PC-3 (cell line): ENCODE measurements around the gene C17orf67. TPM values are rescaled to one million over a fixed set of nuclear protein-coding genes. Genes with fewer than 3 reads are reported as not detected.

ENCODE experiments used
- ATAC-seq: fragments of 200-7000 bp; cut with Tn5 transposase; 2 replicates; pipeline ENCODE4 v1.9.1; 2020; ENCODE audit warnings: mild to moderate bottlenecking, moderate library complexity
- BruUV-seq: library from RNA; stranded (reverse); fragments of 400-500 nt; replicated peaks from 2 replicates; lab custom pipeline; 2021; lab: Mats Ljungman, UMichigan
- CTCF ChIA-PET: fragments of 300-600 bp; sonication (Branson Sonifier 250); formaldehyde crosslinking; loops from one replicate; lab custom pipeline; 2022; ENCODE audit warnings: antibody characterized with exemption; lab: Charles Lee
- POLR2A ChIA-PET: fragments of 300-600 bp; sonication (Branson Sonifier 250); formaldehyde crosslinking; loops from one replicate; lab custom pipeline; 2022; ENCODE audit warnings: antibody characterized with exemption; ENCODE audit not compliant: unreplicated experiment; lab: Charles Lee
- DNase-seq: peaks from one replicate; pipeline ENCODE4 v3.0.0-alpha.2; 2015
- H2AFZ ChIP-seq: fragments of 300-600 bp; sonication (generic); 2 replicates; pipeline ENCODE4 v1.6.0; 2016; ENCODE audit warnings: antibody characterized with exemption, low read length
- H3F3A ChIP-seq: fragments of 300-600 bp; sonication (generic); one replicate; pipeline ENCODE4 v1.6.0; 2017; ENCODE audit warnings: antibody characterized with exemption, low read length, control low read depth, mild to moderate bottlenecking; ENCODE audit not compliant: unreplicated experiment
- H3K27ac ChIP-seq: fragments of 300-600 bp; sonication (generic); 2 replicates; pipeline ENCODE4 v1.5.1; 2016; ENCODE audit warnings: mild to moderate bottlenecking, low read length
- H3K27me3 ChIP-seq: fragments of 300-600 bp; sonication (generic); 2 replicates; pipeline ENCODE4 v1.6.1; 2016; ENCODE audit warnings: low read length, mixed read lengths
- H3K36me3 ChIP-seq: fragments of 300-600 bp; sonication (generic); 2 replicates; pipeline ENCODE4 v1.6.1; 2016; ENCODE audit warnings: low read depth, mixed run types, low read length, mixed read lengths
- H3K4me1 ChIP-seq: fragments of 300-600 bp; sonication (generic); 2 replicates; pipeline ENCODE4 v1.5.1; 2016; ENCODE audit warnings: low read length; ENCODE audit not compliant: insufficient read depth
- H3K4me2 ChIP-seq: fragments of 300-600 bp; sonication (generic); 2 replicates; pipeline ENCODE4 v1.6.0; 2016; ENCODE audit warnings: low read length
- H3K4me3 ChIP-seq: fragments of 300-600 bp; sonication (generic); 2 replicates; pipeline ENCODE4 v1.5.1; 2016; ENCODE audit warnings: mild to moderate bottlenecking, low read length, mixed read lengths
- H3K79me2 ChIP-seq: fragments of 300-600 bp; sonication (generic); 2 replicates; pipeline ENCODE4 v1.6.1; 2017; ENCODE audit warnings: low read length, mixed read lengths
- H3K9ac ChIP-seq: fragments of 300-600 bp; sonication (generic); 2 replicates; pipeline ENCODE4 v1.6.0; 2016; ENCODE audit warnings: mild to moderate bottlenecking, low read length
- H3K9me2 ChIP-seq: fragments of 300-600 bp; sonication (generic); replicated peaks from 2 replicates; pipeline ENCODE4 v1.6.1; 2016; ENCODE audit warnings: mixed run types, low read length, mixed read lengths
- H3K9me3 ChIP-seq: fragments of 300-600 bp; sonication (generic); 2 replicates; pipeline ENCODE4 v1.6.1; 2016; ENCODE audit warnings: low read length, mixed read lengths
- H4K20me1 ChIP-seq: fragments of 300-600 bp; sonication (generic); 2 replicates; pipeline ENCODE4 v1.6.1; 2016; ENCODE audit warnings: low read length, mixed read lengths
- EZH2 ChIP-seq: fragments of 300-600 bp; sonication (generic); IDR thresholded peaks from one replicate; pipeline ENCODE4 v1.6.1; 2017; ENCODE audit warnings: antibody characterized with exemption, mild to moderate bottlenecking, low read length; ENCODE audit not compliant: unreplicated experiment
- EZH2phosphoT487 ChIP-seq: fragments of 300-600 bp; sonication (generic); IDR thresholded peaks from 2 replicates; pipeline ENCODE4 v1.6.1; 2018; ENCODE audit warnings: mild to moderate bottlenecking, antibody characterized with exemption, low read length, borderline replicate concordance
- intact Hi-C: fragments of 100-400 bp; cut with micrococcal nuclease; formaldehyde crosslinking; loops from 2 replicates; pipeline ENCODE4 v1.9.0; 2023
- total RNA-seq: library from RNA; depleted of rRNA; stranded (reverse); fragments of >200 nt; gene quantifications from 2 replicates; pipeline ENCODE4 v1.2.3, GENCODE V29; 2014
- TF ChIP-seq, protein P1 (sequence below): fragments of 300-600 bp; sonication (generic); conservative IDR thresholded peaks from 2 replicates; pipeline ENCODE4 v1.5.1; 2017; ENCODE audit warnings: antibody characterized with exemption, low read depth, mild to moderate bottlenecking, low read length

Gene C17orf67
- total RNA-seq, 1 experiment from 2014 or later, result 4.4 TPM

DNA sequence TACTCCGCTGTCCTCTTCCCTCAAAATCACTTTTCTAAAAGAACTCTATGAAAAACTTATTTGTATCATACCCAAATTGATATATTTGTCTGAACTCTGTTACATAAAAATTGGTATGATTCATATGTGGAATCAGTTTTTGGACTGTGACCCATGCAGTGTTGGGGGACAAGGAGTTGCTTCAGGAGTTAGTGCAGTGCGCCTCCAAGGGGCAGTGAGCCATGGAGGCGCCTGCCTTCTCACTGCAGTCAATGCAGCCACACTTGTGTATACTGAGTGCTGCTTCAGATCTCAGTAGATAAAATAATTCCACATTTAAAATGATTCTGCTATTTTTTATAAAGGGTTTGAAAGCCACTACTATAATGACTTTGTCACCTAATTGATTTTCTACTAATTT, 32.8 kb upstream of the C17orf67 start:
- H3K4me1 ChIP-seq, result no peaks in the 10 kb centered on the region
- peaks cover 21% of the 10 kb centered on the region for H3K36me3 ChIP-seq
- H3K4me2 ChIP-seq, result no peak overlapping the region
- no TSS peak for BruUV-seq
- no peaks in the 10 kb centered on the region for H3K27me3 ChIP-seq
- ChIA-PET POLR2A (no interaction called here), CTCF (no interaction called here)
- ATAC-seq, result peak; percentile 55
- H3K9me3 ChIP-seq, result no peaks in the 10 kb centered on the region
- H3K79me2 ChIP-seq, result no peaks in the 10 kb centered on the region
- H4K20me1 ChIP-seq, result no peaks in the 10 kb centered on the region
- H3K27ac ChIP-seq, result no peak overlapping the region
- intact Hi-C loops, result no loop called here
- no peak overlapping the region for H3K4me3 ChIP-seq
- H3K9ac ChIP-seq, result no peak overlapping the region
- H3K9me2 ChIP-seq, result no peaks in the 10 kb centered on the region
- TF ChIP-seq, protein P1, sequence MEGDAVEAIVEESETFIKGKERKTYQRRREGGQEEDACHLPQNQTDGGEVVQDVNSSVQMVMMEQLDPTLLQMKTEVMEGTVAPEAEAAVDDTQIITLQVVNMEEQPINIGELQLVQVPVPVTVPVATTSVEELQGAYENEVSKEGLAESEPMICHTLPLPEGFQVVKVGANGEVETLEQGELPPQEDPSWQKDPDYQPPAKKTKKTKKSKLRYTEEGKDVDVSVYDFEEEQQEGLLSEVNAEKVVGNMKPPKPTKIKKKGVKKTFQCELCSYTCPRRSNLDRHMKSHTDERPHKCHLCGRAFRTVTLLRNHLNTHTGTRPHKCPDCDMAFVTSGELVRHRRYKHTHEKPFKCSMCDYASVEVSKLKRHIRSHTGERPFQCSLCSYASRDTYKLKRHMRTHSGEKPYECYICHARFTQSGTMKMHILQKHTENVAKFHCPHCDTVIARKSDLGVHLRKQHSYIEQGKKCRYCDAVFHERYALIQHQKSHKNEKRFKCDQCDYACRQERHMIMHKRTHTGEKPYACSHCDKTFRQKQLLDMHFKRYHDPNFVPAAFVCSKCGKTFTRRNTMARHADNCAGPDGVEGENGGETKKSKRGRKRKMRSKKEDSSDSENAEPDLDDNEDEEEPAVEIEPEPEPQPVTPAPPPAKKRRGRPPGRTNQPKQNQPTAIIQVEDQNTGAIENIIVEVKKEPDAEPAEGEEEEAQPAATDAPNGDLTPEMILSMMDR, result peak; percentile 52
- no peak for TF ChIP-seq EZH2
- no peak for DNase-seq
- H2AFZ ChIP-seq, result no peak overlapping the region
- no peaks in the 10 kb centered on the region for H3F3A ChIP-seq

DNA sequence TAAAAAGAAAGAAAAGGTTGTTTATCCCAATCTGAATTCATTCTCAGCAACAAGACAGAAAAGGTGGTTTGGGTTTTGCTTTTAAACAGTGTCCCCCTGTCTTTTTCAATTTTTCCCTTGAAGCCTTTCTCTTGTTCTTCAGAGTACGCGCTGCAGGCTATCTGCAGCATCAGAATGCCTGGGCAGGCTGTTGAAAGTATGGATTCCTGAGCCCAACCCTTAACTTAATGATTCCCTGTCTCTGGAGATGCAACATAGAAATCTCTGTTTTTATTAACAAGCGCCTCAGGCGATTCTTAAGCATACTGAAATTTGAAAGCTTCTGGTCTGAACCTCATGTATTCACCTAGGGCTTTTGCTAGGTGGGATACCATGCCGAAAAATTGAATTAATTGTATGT, 32.4 kb upstream of the C17orf67 start:
- Histone ChIP-seq H3K27ac (no peak overlapping the region), H3K4me3 (no peak overlapping the region), H3F3A (no peaks in the 10 kb centered on the region), H3K4me2 (no peak overlapping the region), H3K9ac (no peak overlapping the region), H3K79me2 (no peaks in the 10 kb centered on the region), H2AFZ (no peak overlapping the region), H3K36me3 (peaks cover 21% of the 10 kb centered on the region), H4K20me1 (no peaks in the 10 kb centered on the region), H3K27me3 (no peaks in the 10 kb centered on the region), H3K9me2 (no peaks in the 10 kb centered on the region), H3K4me1 (no peaks in the 10 kb centered on the region), H3K9me3 (no peaks in the 10 kb centered on the region)
- TF ChIP-seq EZH2 (no peak), EZH2phosphoT487 (no peak)
- TF ChIP-seq, protein P1, result no peak
- no peak for DNase-seq
- ChIA-PET POLR2A (no interaction called here), CTCF (no interaction called here)
- ATAC-seq, result no peak
- intact Hi-C loops, result no loop called here
- no TSS peak for BruUV-seq

DNA sequence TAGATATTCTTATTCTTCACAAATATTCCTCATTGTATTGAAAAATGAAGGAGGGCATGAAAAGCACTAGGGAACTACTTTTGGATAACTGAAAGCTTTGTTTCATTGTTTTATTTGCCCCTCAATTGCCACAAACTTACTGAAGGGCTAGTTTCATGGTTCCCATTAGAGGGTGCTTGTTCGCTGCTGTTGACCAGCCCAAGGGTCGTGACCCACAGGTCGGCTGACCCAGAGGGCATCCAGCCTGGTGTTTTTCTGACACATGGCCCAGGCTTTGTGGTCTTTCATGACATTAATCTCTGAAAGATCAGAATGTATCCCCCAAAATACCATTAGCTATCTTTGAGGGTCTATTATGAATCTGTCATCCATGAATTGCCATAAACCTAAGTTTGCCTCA, 30.3 kb upstream of the C17orf67 start:
- DNase-seq (no peak), ATAC-seq (no peak)
- Histone ChIP-seq H3K9ac (no peak overlapping the region), H3F3A (no peaks in the 10 kb centered on the region), H3K4me1 (no peaks in the 10 kb centered on the region), H4K20me1 (no peaks in the 10 kb centered on the region), H2AFZ (no peak overlapping the region), H3K9me2 (no peaks in the 10 kb centered on the region), H3K4me3 (no peak overlapping the region), H3K27ac (no peak overlapping the region), H3K79me2 (no peaks in the 10 kb centered on the region), H3K36me3 (peaks cover 23% of the 10 kb centered on the region), H3K4me2 (no peak overlapping the region), H3K9me3 (no peaks in the 10 kb centered on the region), H3K27me3 (no peaks in the 10 kb centered on the region)
- TF ChIP-seq, protein P1, result no peak
- TF ChIP-seq EZH2 (no peak), EZH2phosphoT487 (no peak)
- no TSS peak for BruUV-seq
- ChIA-PET CTCF (interaction anchor here (0.5 kb wide), 1 partner anchor 46 kb away, joined by 3 read pairs; no protein-coding TSS in a partner anchor), POLR2A (interaction anchor here (0.7 kb wide), 1 partner anchor 97 kb away, joined by 4 read pairs; no protein-coding TSS in a partner anchor)
- intact Hi-C loops, result no loop called here
